DMS53 (cell line): ENCODE measurements around the gene PTRH1.

ENCODE experiments used
- DNase-seq: peaks from one replicate; lab custom pipeline; 2025; lab: John Stamatoyannopoulos, UW

PTRH1 gene

DNA sequence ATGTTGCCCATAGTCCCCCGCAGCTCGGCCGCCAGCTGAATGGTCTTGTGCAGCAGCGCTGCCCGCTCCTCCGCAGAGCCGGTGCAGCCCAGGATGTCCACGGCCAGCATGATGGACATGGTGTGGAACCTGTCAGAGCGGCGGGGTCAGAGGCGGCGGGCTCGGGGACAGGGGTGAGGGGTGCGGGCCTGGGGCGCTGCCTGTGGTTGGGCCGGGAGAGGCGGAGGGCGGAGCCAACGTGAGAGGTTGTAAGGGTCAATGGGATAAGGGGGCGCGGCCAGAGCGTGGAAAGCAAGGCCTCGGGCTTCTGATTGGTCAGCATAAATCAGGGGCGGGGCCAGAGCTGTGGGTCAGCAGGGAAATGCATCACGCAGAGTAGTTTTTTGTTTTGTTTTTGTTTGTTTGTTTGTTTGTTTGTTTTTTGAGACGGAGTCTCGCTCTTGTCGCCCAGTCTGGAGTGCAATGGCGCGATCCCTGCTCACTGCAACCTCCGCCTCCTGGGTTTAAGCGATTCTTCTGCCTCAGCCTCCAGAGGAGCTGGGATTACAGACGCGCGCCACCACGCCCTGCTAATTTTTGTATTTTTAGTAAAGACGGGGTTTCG, 26.5 kb upstream of the PTRH1 start:
- DNase-seq = peak; percentile 94

DNA sequence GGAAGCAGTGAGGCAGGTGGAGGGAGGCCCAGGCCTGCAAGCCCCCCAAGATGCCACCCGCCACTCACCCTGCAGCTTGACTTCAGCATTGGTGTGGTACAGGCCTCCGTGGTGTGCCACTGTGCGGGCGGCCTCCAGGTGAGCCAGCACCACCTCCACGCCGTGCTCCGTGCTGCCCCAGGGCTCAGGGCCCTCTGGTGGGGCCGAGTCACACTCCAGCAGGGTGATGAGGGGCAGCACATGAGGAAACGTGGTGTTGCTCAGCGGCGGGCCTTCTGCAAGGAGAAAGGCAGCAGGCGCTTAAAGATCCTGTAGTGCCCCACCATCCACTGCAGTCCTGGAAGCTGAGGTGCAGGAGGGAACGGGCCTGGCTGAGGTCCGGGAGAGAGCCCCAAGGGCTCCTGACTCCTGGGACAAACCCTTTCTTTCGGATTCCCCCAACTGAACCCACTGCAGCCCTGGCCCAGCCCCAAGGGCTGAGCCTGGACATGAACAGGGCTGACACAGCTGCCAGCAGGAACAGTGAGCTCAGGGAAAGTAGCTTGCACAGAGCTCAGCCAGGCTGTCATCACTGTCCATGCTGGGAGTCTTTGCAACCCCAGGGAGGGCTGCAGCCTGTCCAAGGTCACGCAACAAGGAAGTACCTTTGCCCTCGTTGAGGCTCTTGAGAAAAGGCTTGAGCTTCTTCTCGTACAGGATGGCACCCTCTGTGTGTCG, 24.3 kb upstream of the PTRH1 start:
- DNase-seq = peak; percentile 29

DNA sequence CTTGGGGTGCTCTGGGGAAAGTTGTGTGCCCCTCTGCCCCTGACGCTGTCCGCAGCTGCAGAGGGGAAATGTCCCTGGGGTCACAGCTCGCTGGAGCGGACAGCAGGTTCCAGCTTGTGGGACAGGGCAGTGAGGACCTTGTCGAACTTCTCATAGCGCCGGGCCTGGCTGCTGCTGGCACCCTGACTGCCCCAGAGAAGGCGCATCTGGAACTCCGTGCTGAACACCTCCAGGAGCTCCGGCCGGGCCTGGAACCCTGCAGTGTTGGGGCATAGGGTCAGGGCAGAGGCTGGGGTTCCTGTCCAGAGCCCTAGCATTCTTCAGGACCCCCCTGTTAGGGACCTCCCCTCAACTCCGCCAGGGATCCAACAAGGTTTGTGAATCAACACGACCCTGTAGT, 23.2 kb upstream of the PTRH1 start:
- no peak for DNase-seq

DNA sequence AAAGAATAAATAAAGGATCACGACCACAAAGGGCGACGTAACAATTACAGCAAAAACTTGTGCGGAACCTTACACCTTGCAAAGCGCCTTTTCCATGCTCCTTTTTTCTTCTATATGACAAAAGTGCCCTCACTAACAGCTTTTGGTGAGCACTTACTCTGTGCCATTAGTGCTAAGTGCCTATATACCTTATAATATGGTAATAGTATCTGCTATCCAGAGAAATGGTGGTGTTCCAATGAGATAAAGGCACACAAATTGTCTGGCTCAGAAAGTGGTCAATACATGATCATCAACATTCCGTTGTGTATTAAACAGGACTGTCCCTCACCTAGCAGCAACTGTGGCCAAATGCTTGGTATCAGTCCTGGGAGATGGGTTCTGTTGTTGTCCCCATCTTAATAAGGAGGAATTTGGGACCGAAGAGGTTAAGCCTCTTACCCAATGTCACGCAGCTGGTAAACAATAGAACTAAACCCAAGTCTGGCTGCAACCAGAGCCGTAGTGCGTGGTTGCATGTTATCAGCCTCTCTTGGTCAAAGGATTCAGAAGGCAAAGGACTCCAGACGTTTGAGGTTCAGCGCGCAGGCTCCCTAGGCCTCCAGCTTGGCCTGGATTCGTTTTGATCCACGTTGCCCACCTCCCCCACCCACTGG, 20.2 kb upstream of the PTRH1 start:
- DNase-seq = peak; percentile 63

DNA sequence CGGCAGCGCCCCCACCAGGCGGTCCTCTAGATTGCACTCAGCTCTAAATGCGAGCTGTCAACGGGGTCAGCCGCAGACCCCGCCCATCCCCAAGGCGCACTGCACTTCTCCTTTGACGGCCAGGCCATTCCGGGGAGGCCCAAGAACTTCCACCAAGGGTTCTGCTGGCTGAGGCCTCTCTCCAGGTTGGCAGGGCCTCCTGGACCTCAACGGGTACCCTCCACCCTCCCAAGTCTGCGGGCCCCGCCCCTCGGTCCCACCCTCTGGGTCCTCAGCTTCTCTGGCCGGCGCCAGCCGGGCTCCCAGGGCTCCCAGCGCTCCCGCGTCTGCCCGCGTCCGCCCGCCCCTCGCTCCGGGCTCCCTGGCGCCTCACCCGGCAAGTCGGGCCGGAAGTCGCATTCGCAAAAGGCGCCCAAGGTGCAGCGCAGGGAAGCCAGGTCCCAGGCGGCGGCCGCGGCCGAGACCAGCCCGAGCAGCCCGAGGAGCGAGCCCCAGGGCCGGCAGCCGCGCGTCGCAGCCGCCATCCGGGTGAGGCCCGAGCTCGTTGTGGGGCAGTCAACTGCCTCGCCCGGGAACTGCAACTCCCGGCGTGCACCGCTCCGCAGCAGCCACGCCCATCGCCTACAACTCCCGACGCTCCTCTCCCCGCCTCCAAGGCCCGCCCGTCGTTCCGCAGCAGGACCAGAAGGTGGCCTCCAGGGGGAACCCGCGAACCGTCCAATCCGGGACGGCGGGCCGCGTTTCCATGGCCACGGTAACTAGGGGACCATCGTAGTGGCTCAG, 19.5 kb upstream of the PTRH1 start, which contains the start of gene TOR2A:
Gene TOR2A, minus strand, starts transcription at position 548 of the 783 bp plus-strand sequence. Its CDS starts 24 bp downstream, at position 524.
- DNase-seq = peak; percentile 99

DNA sequence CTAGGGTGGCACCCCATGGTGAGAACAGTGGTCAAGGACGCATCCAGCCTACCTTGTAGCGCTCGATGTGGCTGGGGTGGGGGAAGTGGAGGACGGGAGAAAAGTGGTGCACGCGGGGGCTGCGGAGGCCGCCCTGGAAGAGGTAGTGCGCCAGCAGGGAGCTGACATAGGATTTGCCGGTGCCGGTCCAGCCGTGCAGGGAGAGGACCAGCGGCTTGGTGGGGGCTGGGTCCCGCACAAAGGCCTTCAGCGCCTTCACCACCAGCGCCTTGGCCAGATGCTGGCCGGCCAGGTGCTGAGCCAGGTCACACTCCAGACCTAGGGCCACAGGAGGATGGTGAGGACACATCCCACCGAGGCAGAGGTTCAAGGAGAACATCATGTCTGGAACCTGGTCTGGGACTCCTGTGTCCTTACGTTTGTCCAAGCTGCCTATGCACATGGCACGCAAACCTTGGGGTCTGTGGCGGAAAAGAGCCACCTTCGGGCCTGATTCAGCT, 18.8 kb upstream of the PTRH1 start:
- DNase-seq = no peak

DNA sequence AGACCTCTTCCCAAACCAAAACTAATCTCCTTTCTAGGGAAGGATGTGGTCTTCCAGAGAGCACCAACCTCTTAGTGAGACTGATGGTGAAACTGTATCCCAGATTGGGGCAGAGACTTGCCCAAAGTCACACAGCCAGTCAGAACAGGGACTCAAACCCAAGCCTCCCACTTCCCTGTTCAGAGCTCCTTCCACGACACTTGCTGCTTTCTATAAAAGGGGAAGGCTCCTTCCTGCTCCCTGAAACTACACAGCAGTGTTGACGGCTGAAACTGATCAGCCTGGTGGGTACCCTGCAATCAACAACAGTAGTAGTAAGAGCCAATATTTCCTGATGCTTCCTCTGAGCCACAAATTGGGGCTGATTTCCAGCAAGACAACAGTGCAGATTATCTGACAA, 18.2 kb upstream of the PTRH1 start:
- DNase-seq = no peak

DNA sequence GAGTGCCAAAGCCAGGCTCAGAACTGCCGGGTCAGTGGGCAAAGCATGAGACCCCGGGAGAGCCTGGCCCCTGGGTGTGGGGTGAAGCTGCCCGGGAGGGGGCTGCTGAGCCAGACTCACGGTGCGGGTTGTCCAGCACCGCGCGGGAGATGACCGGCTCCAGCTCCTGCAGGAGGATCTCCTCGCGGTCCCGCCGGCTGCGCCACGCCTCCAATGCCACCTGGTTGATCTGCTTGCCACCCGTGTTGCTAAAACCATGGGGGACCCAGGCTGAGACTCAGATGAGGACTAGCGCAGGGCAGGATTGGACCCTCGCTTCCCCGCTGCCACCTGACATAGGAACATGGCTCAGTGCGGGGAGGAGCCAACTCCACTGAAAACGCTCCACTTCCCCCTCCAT, 17.0 kb upstream of the PTRH1 start:
- DNase-seq = no peak

DNA sequence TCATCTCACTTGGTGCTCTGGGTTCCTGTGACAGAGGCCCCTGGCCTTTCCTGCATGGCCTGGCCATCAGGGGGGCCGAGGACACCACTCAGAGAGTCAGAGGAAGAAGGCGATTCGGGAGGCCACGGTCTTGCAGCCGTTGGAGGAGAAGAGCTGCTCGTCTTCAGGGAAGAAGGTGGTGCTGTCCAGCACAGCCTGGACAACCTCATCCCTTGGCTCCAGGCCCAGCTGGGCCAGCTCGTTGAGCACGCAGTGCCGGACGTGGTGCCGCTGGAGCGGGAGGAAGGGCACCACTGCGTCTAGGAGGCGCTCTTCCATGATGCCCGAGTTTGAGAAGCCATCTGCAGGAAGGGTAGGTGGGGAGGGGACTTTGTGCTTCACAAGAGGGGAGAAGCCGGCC, 16.5 kb upstream of the PTRH1 start:
- DNase-seq = no peak

DNA sequence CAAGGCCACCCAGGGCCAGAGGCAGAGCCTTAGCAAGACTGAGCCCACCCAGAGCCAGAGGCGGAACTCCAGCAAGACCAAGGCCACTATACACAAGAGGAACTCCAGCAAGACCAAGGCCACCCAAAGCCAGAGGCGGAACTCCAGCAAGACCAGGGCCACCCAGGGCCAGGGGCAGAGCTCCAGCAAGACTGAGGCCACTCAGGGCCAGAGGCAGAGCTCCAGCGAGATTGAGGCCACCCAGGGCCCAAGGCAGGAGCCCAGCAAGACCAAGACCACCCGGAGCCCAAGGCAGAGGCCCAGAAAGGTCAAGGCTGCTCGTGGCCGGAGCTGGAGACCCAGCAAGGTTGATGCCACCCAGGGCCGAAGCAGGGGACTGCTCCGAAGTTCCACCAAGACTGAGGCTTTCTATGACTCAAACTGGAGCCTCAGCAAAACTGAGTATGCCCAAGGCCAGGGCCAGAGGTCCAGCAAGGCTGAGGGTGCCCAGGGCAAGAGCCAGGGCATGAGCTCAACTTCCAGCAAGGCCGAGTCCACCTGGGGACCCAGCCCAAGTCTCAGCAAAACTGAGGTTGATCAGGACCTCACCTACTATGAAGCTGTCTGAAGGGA, 15.4 kb upstream of the PTRH1 start:
- DNase-seq = no peak

DNA sequence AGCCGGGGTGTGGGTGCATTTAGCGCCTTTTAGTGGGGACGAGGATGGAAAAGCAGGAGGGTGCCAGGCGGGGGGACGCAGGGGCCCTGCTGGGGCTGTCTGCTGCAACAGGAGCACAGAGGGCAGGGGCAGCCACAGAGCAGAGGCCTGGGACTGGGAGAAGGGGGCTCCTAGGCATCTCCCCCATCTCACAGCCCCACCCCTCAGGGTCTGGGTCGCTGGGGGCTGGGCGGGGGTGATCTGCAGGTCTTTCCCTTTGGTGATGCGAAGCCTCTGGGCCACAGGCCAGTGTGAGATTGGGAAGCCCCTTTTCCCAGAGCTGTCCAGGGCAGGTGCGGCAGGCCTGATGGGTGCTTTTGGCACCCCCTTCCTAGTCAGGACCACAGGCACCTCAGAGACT, 14.8 kb upstream of the PTRH1 start:
- DNase-seq = no peak

DNA sequence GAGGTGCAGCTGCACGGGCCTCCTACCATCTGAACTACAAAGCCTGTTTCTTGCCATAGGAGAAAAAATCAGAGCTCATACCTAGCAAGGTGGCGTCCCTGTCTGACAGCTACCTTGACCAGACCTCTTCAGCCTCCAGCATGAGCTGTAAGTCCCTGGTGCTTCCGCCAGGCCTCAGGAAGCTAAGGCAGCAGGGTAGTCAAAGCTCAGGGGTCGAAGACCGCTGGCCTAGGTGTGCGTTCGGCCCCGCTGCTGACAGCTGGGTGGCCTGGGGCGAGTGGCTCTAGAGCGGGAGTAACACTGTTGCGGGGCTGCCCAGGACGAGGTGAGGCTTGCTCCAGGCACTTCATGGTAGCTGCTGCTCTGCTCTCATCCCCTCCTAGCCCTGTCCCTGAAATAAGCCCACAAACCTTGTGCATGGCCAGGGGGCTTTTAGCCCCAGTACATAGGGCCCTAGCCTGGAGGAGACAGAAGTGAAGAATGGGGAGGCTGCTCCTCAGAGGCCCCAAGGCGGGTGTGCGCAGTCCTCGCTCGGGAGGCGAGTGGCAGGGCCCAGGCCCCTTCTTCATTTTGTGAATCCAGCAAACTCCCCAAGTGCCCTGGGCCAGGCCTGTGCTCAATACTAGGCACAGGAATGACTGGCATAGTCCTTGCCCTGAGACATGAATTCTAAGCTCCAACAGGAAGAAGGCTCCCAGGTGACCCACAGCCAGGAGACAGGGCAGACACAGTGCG, 14.2 kb upstream of the PTRH1 start:
- DNase-seq = no peak

DNA sequence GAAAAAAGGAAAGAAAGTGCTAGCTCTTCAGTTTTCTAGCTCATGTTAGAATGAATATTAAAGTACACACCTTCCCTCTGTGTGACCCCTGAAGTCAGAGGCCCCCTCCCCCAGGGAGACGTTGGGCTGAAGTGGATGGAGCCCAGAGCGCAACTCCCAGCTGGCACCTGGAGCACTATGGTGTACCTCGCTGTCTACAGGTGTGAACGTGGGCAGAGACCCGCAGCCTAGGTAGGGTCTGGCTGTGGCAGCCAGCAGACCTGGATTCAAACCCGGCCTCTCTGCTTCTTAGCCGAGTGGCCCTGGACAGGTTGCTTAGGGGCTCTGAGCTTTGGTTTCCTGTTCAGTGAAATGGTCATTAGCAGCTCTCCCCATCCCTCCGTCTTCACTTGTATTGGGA, 13.3 kb upstream of the PTRH1 start:
- DNase-seq = no peak

DNA sequence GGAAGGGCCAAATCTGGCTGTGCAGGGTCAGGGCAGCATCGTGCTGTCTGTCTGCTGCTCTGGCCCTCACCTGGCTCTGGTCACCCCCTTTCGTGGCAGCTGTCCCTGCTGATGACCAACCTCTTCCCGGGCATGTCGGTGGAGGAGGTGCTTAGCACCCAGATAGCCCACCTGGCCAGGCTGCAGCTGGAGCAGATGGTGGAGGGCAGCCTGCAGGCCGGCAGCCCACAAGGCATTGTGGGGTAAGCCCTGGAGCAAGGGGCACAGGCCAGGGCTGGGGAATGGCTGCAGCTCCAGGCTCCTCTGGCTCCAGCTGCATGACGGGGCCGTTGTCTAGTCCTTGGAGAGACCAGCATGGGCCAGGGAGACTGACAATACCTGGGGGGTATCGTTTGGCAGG, 11.4 kb upstream of the PTRH1 start:
- DNase-seq = no peak

DNA sequence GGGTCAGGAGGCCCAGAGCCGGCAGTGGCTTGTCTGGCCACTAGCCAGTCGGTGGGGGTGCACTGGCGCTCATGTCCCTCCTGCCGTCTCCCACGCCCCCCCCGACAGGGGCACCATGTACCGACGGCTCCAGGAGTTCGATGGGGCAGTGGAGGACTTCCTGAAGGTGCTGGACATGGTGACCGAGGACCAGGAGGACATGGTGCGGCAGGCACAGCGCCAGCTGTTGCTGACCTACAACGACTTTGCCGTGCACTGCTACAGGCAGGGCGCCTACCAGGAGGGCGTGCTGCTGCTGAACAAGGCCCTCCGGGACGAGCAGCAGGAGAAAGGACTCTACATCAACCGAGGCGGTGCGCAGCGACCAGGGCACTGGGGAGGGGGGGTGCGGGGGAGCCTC, 8.5 kb upstream of the PTRH1 start:
- DNase-seq = peak; percentile 70

DNA sequence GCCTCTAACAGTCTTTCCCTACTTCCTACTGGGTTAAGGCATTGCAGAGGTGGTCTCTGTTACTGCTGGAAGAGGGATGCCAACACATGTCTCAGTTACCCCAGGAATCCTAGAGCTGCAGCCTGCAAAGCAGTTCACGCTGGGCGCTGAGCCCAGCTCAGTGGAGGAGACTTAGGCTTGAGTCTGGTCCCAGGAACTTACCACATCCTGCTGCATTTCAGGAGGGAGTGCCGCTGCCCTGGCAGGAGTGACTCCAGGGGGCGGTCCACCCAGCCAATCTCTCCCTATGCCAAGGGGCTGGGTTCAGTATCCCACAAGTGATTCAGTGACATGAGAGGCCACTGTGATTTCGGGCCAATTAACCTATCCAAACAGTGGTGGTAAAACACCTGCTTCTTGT, 8.0 kb upstream of the PTRH1 start:
- peak; percentile 41 for DNase-seq

DNA sequence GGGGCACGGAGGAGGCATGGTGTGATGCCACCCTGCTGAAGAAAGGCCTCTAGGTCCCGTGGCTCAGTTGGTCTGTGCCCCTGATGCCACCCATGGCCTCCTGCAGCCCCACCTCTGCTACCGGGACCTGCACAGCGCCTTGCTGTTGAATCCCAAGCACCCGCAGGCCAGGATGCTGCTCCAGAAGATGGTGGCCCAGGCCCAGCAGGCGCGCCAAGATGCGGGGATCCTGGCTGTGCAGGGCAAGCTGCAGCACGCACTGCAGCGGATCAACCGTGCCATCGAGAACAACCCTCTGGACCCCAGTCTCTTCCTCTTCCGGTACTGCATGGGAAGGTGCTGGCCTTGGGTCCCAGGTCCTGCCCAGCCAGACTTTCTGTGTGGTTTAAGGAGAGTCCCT, 7.5 kb upstream of the PTRH1 start:
- no peak for DNase-seq

DNA sequence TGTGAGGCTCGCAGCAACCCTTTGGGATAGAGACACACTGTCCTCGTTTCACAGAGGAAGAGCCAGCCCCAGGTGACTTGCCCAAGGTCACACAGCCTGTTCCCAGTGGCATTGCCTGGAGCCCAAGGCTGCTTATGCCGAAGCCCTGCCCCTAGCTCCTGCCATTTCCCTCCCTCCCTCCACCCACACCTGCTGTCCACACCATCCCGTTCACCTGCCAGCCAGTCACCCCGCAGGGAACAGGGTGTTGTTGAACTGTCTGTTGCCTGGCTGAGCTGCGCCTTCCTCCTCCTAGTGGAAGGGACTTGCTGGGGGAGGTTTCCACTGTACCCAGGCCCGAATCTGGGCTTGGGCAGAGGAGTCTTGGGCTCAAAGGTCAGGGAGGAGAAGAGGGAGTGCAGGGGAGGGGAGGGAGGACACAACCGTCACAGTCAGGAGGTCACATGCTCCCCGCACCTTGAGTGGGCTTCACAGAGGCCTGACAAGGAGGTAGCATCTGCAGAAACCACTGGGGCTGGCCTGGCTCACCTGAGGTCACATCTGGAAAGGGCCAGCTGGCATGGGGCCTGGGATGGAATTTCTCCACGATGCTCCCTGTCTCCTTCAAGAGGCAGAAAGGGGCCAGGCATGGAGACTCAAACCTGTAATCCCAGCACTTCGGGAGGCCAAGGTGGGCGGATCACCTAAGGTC, 6.7 kb upstream of the PTRH1 start:
- peak; percentile 66 for DNase-seq

DNA sequence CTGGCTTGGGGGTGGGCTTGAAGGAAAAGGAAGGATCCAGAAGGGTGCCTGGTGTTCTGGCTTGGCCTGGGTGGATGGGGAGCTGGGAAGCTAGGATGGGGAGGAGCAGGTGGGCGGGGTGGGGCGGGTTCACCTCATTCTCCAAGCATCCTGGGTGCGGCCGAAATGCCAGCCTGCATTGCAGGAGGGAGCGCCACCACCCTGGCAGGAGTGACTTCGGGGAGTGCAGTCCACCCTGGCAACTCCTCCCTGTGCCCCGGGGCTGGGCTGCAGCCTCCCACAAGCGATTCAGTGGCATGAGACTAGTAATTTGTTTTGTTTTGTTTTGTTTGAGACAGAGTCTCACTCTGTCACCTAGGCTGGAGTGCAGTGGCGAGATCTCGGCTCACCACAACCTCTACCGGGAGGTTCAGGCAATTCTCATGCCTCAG, 5.9 kb upstream of the PTRH1 start:
- DNase-seq = no peak

DNA sequence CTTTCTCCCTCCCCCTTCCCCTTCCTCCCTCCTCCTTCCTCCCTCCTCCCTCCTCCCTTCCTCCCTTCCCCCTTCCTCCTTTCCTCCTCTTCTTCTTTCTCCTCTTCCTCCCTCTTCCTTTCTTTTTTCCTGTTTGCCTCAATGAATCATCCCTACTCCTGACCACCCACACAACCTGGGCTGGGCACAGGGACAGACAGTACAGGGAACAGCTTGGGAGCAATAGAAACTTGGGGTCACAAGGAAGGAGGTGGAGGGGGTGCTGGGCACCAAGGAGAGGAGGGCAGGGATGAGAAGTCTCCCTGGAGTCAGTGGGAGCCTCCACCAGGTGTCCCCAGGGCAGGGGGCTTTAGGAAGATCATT, 5.4 kb upstream of the PTRH1 start:
- DNase-seq = no peak
